Daoy (cell line): Measurements from ENCODE around the gene ANKRD62. TPM values are rescaled to one million over a fixed set of nuclear protein-coding genes. Genes with fewer than 3 reads are reported as not detected.
A peak's percentile ranks its signal among the peaks of the same experiment; 100 is the strongest.

ENCODE experiments used
- DNase-seq: peaks from one replicate; pipeline ENCODE4 v3.0.0-alpha.2; 2015; ENCODE audit warnings: low read depth
- total RNA-seq: library from RNA; depleted of rRNA; stranded (reverse); fragments of >200 nt; shearing (Covaris generic); gene quantifications from 2 replicates; pipeline ENCODE4 v1.2.3, GENCODE V29; 2014; rRNA removed

Gene ANKRD62
- total RNA-seq = not detected in 2 replicates

DNA sequence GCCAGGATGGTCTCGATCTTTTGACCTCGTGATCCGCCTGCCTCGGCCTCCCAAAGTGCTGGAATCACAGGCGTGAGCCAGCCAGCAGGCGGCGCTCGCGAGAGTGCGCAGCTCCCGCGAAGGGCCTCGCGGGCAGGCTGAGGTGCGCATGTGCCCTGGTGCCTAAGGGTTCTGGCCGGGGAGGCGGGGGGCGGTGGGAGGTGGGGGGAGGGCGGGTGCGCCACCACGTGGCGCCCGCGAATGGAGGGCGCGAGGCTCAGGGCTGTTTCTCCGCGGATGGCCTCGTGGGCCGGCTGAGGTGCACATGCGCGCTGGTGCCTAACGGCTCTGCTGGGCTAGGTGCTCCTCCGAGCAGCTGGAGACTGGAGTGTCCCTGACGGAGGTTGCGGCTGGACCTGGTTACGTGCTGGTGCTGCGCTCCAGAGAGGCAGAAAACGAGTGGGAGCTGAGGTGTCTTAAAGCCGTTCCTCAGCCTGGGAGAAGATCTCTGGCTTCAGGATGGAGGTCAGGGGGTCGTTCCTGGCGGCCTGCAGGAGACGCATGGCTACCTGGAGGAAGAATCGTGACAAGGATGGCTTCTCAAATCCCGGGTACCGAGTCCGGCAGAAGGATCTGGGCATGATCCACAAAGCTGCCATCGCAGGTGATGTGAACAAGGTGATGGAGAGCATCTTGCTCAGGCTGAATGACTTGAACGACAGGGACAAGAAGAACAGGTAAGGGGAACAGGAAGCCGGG is at the start of gene ANKRD62:
TSS of gene ANKRD62 (plus strand) at position 324 of the 738 bp plus-strand sequence. CDS start at position 499, 175 bp downstream.
- no peak for DNase-seq

GRCh38 chr18:12044591-12044990 is 49.1 kb upstream of the ANKRD62 start:
- no peak for DNase-seq

GRCh38 chr18:12046046-12046750 is 47.4 kb upstream of the ANKRD62 start:
- DNase-seq = no peak

- no peak for DNase-seq
Observed at GRCh38 chr18:12046751-12047335, 46.8 kb upstream of the ANKRD62 start.

- peak; percentile 69 for DNase-seq
Observed at GRCh38 chr18:12048010-12048826, 45.4 kb upstream of the ANKRD62 start.

- peak; percentile 20 for DNase-seq
Observed at GRCh38 chr18:12048827-12049175, 44.8 kb upstream of the ANKRD62 start.

DNA sequence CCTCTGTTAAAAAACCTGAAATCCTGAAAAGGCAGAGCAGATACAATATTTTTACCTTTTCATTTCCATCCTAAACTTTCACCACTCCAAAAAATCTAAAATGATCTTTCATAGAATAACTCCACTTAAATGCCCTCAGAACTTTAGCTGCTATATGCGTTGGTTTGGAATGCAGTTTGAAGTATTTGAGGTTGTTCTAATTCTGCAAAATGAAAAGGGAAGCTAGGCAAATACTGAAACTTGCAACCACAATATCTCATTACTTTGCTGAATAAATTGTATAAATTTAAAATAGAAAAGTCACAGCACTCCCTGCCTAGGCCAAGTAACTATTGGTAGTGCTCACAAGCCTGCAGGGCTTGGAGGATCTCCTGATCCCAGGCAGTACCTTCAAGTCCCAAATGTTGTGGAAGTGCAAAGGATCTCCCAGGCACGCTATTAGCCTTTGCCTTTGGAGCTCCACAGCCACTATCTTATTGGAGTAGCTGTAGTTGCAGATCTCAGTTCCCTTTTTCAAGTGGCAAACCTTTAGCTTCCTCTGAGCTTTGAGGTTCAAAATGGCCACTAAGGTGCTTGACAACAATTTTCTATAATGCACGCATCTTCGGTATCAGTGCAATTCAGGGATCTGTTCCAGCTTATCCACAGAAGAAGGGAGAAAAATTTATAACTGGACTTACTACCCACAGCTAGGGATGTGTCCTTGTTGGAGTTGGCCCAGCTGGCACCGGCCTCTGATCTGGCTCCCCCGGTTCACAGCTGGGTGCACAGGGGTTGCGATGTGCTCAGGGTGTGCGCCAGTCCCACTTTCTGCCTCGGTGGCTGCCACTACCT is 43.4 kb upstream of the ANKRD62 start:
- DNase-seq = no peak

- no peak for DNase-seq
Observed at GRCh38 chr18:12052866-12053265, 40.8 kb upstream of the ANKRD62 start.

- no peak for DNase-seq
Observed at GRCh38 chr18:12053289-12053688, 40.4 kb upstream of the ANKRD62 start.

DNA sequence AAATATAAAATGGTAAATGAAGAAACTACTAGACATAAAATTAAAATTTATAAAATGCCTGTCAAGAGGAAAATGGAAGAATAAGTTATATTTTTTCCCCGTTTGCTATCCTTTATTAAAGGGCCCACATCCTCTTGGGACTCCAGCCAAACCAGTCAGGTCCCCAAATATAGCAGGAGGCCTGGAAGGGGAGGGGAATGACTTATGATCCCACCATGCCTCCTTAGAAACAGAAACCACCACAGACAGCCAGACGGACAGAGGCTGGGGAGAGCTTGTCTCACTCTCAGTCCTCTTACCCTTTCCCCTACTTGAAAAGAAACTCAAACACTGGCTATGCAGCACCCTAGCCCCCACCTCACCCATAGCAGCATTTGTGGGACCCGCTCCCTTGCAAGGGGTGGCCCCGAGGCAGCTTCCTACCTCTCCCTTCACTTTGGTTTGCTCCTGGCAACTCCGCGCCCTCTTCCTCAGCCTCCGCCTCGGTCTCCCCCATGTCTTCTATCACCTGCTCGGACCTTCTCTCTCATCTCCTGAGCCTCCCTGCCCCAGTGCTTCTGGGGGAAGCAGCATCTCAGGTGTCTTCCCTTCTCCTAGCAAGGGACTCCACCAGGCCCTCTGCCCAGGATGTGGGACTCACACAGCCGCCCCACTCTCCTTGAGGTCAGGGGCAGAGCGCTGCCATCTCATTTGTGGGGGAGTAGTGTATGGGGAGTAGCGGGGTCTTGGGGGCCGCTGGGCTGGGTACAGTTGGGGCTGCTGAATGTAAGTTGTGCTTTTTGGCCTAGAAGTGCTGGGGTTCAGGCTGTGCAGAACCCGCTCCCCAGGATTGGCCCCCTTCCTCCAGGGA is 37.4 kb upstream of the ANKRD62 start:
- DNase-seq = no peak

- DNase-seq = no peak
Observed at GRCh38 chr18:12056884-12057402, 36.7 kb upstream of the ANKRD62 start.

- DNase-seq = no peak
Observed at GRCh38 chr18:12057419-12058039, 36.1 kb upstream of the ANKRD62 start.

DNA sequence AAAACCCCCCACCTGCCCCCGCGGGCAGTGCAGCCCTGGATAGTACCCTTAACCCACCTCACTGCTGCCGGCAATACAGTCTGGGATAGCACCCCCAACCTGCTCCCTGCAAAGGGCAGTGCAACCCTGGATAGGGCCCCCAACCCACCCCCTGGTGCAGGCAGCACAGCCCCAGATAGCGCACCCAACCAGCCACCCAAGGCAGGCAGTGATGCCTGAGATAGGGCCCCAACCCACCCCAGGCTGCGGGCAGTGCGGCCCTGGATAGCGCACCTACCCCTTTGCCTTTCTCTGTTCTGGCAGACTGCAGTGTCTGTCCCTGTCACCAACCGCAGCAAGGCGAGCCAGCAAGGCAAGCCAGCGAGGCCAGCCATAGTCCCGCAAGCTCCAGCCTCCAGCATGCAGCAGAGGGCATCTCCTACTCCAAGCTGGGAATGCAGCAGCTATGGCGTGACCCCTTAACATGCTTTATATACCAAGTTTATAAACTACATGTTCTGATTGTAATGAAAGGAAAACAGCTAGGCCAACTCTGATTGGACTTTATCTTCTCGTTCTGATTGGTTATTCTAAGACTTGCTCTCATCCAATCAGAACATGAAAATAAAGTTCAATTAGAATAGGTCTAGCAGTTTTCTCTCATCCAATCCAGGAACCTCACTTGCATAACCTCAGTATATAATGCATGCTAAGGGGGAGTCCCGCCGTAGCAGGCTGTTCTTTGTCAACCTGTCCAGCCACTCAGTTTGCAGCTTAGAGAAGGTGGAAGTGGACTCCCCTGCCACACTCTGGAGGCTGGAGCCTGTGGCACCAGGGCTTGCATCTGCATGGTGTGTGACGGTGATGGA is 34.1 kb upstream of the ANKRD62 start:
- no peak for DNase-seq

GRCh38 chr18:12060182-12060870 is 33.3 kb upstream of the ANKRD62 start:
- peak; percentile 74 for DNase-seq

- DNase-seq = no peak
Observed at GRCh38 chr18:12061685-12062084, 32.0 kb upstream of the ANKRD62 start.

GRCh38 chr18:12062974-12063373 is 30.7 kb upstream of the ANKRD62 start:
- no peak for DNase-seq

- DNase-seq = no peak
Observed at GRCh38 chr18:12064086-12064763, 29.4 kb upstream of the ANKRD62 start.
